Measurements from ENCODE around the gene ZC3H13. TPM values are rescaled to one million over a fixed set of nuclear protein-coding genes. Genes with fewer than 3 reads are reported as not detected.

The ZC3H13 gene
- total RNA-seq, 1 donor from 2014 or later: 62.3 TPM

DNA sequence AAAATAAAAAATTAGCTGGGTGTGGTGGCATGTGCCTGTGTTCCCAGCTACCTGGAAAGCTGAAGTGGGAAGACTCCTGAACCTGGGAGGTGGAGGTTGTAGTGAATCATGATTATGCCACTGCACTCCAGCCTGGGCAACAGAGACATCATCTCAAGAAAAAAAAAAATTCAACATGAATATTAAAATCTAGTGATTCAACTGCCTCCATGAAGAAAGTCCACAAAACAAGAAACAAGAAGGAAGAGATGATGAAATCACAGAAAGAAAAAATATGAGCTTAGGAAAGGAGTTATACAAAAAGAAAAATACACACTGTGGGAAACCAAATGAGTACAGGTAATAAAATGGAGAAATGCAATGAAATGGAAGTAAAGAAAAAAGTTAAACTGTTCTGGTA lies 101.4 kb downstream of the ZC3H13 start:
- Mint-ChIP-seq H3K9me3 (no peaks in the 10 kb centered on the region), H3K36me3 (peaks cover 10% of the 10 kb centered on the region), H3K27ac (no peak overlapping the region), H3K4me3 (no peak overlapping the region), H3K4me1 (ENCODE audit: unreplicated experiment) (no peaks in the 10 kb centered on the region), H3K27me3 (no peaks in the 10 kb centered on the region)
- no peak for DNase-seq (ENCODE audit: extremely low spot score, unreplicated experiment)
- no peak for TF ChIP-seq CTCF (conservative IDR thresholded peaks at IDR 0.05)

DNA sequence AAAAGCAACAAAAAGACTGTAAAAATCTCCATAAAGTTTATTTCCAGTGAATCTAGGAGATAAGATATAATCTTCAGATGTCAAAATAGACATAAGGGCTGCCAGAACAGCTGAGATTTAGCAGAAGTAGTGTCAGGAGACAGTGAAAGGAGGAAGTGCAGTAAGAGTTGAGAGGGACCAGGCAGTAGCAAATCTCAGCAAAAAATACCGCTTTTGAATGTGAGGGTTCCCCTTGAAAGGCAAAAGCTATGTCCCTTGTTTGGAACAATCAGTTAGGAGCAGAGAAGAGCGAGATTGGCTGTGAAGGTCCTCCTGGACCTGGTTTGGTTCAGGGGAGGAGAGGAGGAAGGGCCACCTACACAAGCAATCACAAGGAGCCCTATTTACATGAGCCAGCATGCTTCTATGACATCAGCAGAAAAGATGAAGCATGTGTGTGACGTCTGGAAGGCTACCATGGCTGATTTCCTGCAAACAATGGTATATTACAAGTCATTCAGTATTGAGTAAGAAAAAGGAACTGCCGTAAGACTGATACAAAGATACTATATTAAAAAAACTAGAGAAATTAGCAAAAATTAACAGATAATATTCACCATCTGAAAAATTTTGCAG lies 102.1 kb downstream of the ZC3H13 start:
- Mint-ChIP-seq H3K4me1 (ENCODE audit: unreplicated experiment) (no peaks in the 10 kb centered on the region), H3K27me3 (no peaks in the 10 kb centered on the region), H3K9me3 (no peaks in the 10 kb centered on the region), H3K27ac (no peak overlapping the region), H3K36me3 (peaks cover 8% of the 10 kb centered on the region), H3K4me3 (no peak overlapping the region)
- DNase-seq (ENCODE audit: extremely low spot score, unreplicated experiment): no peak
- TF ChIP-seq CTCF (conservative IDR thresholded peaks at IDR 0.05): no peak

DNA sequence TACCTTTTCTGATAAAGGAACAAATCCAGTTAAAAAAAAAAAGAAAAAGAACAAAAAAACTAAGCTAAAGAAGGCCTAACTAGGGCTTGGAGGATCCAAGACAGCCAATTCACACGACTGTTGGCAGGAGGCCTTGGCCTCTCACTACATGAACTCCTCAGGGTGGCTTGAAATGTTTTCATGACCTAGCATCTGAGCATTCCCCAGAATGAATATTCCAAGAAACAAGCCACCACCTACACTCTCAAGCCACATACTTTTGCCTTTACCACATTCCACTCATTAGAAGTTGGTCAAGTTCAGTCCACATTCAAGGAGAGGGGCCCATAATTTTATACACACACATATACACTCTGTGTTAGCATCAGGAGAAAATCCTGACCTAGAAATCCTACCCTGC lies 103.4 kb downstream of the ZC3H13 start:
- Mint-ChIP-seq H3K36me3 (peaks cover 8% of the 10 kb centered on the region), H3K9me3 (no peaks in the 10 kb centered on the region), H3K27ac (no peak overlapping the region), H3K4me3 (no peak overlapping the region), H3K4me1 (ENCODE audit: unreplicated experiment) (no peaks in the 10 kb centered on the region), H3K27me3 (no peaks in the 10 kb centered on the region)
- DNase-seq (ENCODE audit: extremely low spot score, unreplicated experiment): no peak
- no peak for TF ChIP-seq CTCF (conservative IDR thresholded peaks at IDR 0.05)

- no peak for DNase-seq (ENCODE audit: extremely low spot score, unreplicated experiment)
- Mint-ChIP-seq H3K36me3 (no peaks in the 10 kb centered on the region), H3K27me3 (peaks cover 5% of the 10 kb centered on the region), H3K27ac (no peak overlapping the region), H3K4me3 (no peak overlapping the region), H3K4me1 (ENCODE audit: unreplicated experiment) (no peaks in the 10 kb centered on the region), H3K9me3 (no peaks in the 10 kb centered on the region)
- TF ChIP-seq CTCF (conservative IDR thresholded peaks at IDR 0.05): no peak
These were observed 108.6 kb downstream of the ZC3H13 start for GRCh38 chr13:45943965-45944364.

DNA sequence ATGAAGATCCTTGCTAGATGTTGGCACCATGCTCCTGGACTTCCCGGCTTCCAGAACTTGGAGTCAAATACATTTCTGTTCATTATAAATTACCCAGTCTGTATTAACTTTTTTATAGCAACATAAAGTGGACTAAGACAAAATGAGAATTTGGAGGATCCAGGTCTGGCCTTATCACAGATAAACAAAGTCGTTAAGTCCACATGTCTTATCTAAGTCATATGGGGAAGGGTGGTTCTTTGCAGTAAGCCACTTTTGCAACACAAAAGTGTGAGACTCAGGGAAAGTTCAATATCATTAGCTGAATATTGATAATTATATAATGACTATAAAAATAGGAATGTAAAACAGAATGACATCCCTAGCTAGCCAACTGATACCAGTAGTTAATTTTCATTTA lies 109.4 kb downstream of the ZC3H13 start:
- Mint-ChIP-seq H3K4me3 (no peak overlapping the region), H3K36me3 (no peaks in the 10 kb centered on the region), H3K4me1 (ENCODE audit: unreplicated experiment) (no peaks in the 10 kb centered on the region), H3K9me3 (no peaks in the 10 kb centered on the region), H3K27me3 (peaks cover 7% of the 10 kb centered on the region), H3K27ac (no peak overlapping the region)
- TF ChIP-seq CTCF (conservative IDR thresholded peaks at IDR 0.05): no peak
- no peak for DNase-seq (ENCODE audit: extremely low spot score, unreplicated experiment)

DNA sequence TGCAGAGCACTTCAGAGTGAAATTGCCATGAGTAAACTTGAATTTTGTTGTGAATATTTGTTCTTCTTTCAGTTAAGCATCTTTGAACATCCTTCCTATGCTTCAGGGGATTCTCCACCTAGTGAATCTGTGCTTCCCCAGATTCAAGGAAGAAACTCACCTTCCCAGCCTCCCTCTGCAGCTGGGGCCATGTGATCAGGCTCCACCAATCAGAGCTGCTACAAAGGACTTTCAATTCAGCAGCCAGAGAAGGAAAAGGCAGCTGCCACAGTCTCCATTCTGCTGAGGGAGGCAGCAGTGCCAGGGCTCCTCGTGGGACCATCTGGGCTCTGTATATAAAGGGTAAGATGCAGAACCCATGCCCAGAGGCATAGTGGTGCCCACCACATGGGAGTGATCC lies 111.3 kb downstream of the ZC3H13 start:
- H3K27ac Mint-ChIP-seq: no peak overlapping the region
- DNase-seq (ENCODE audit: extremely low spot score, unreplicated experiment): no peak
- TF ChIP-seq CTCF (conservative IDR thresholded peaks at IDR 0.05): no peak
- no peak overlapping the region for H3K4me3 Mint-ChIP-seq
- H3K9me3 Mint-ChIP-seq: no peaks in the 10 kb centered on the region
- H3K4me1 Mint-ChIP-seq (ENCODE audit: unreplicated experiment): no peaks in the 10 kb centered on the region
- peaks cover 14% of the 10 kb centered on the region for H3K27me3 Mint-ChIP-seq
- H3K36me3 Mint-ChIP-seq: no peaks in the 10 kb centered on the region

Measured in type B pancreatic cell (in vitro differentiated cells).